Prostate gland (tissue), 2 donors: Measurements from ENCODE around the gene PCA3. TPM values are rescaled to one million over a fixed set of nuclear protein-coding genes. Genes with fewer than 3 reads are reported as not detected.

Experiments
- DNase-seq: peaks from one replicate; pipeline ENCODE4 v3.0.0-alpha.2; 2019; ENCODE audit warnings: low spot score
- H3K27ac ChIP-seq, 2 donors: fragments of 200-600 bp; sonication (generic); 2 replicates each; pipeline ENCODE4 v1.5.1; 2017 to 2019
- H3K27me3 ChIP-seq: fragments of 200-600 bp; sonication (generic); replicated peaks from 2 replicates; pipeline ENCODE4 v1.5.1; 2019; ENCODE audit not compliant: insufficient read depth
- H3K36me3 ChIP-seq, 2 donors: fragments of 200-600 bp; sonication (generic); 1 replicate in 1 of 2; 2 replicates in 1 of 2; pipeline versions ENCODE4 v1.5.1 to v1.8.1; 2017 to 2019
- H3K4me1 ChIP-seq: fragments of 200-600 bp; sonication (generic); replicated peaks from 2 replicates; pipeline ENCODE4 v1.5.1; 2019
- H3K4me3 ChIP-seq, 2 donors: fragments of 200-600 bp; sonication (generic); 2 replicates each; pipeline ENCODE4 v1.5.1; 2017 to 2019
- H3K9me3 ChIP-seq: fragments of 200-600 bp; sonication (generic); 2 replicates; pipeline ENCODE4 v1.5.1; 2017
- POLR2A ChIP-seq: fragments of 450-650 bp; IDR thresholded peaks from one replicate; pipeline ENCODE4 v1.6.1; 2016; ENCODE audit warnings: antibody characterized with exemption, mild to moderate bottlenecking
- POLR2AphosphoS5 ChIP-seq: sonication (generic); formaldehyde crosslinking; IDR thresholded peaks from one replicate; pipeline ENCODE4 v1.6.1; 2017; ENCODE audit warnings: antibody characterized with exemption
- WGBS: methylation state at CpG from one replicate; pipeline ENCODE4 v1.1.5; 2018; 5-methylcytosine and 5-hydroxymethylcytosine counted together
- intact Hi-C: fragments of 100-400 bp; cut with DNase I; formaldehyde crosslinking; loops from one replicate; pipeline ENCODE4 v1.14.2; 2022
- total RNA-seq, 2 donors: library from RNA; depleted of rRNA; stranded (reverse); fragments of >200 nt; gene quantifications; one replicate each; pipeline ENCODE4 v1.1.0, GENCODE V29; 2016
- TF ChIP-seq, protein P1 (sequence below), 4 experiments: fragments of 200-600 bp in 2 of 4; fragments of 450-650 bp in 2 of 4; sonication (generic) in 2 of 4; IDR thresholded peaks; 1 replicate in 3 of 4; 2 replicates in 1 of 4; pipeline ENCODE4 v1.5.1; 2016 to 2019; ENCODE audit warnings: antibody characterized with exemption in 4 of 4, mild to moderate bottlenecking in 2 of 4, moderate library complexity in 2 of 4

Gene PCA3
- total RNA-seq, 2 donors from 2014 or later = 0.14 TPM; not detected in 1

DNA sequence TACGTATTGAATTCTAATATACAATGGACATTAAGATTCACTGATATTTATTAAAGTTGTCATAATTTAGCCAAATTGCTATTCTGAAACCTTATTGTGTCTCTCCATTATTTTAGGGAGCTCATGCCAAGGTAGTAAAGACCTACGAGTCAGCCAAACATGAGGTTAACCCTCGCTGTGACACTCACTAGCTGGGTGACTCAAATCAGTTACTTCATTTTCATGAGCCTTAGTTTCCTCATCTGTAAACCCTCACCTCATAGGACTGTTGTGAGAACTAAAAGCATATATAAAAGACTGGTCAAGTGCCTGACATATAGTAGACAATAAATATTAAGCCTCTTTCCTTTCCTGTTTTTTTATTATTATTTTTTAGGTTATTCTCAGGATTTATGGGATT is 44.0 kb upstream of the PCA3 start:
- H3K4me1 ChIP-seq = no peaks in the 10 kb centered on the region
- H3K36me3 ChIP-seq = no peaks in the 10 kb centered on the region
- H3K27me3 ChIP-seq = no peaks in the 10 kb centered on the region
- WGBS = 54% methylated on average over 3 of the region's 3 CpGs
- no peak overlapping the region for H3K27ac ChIP-seq
- intact Hi-C loops = no loop called here
- TF ChIP-seq POLR2A (no peak), POLR2AphosphoS5 (no peak)
- TF ChIP-seq, protein P1, sequence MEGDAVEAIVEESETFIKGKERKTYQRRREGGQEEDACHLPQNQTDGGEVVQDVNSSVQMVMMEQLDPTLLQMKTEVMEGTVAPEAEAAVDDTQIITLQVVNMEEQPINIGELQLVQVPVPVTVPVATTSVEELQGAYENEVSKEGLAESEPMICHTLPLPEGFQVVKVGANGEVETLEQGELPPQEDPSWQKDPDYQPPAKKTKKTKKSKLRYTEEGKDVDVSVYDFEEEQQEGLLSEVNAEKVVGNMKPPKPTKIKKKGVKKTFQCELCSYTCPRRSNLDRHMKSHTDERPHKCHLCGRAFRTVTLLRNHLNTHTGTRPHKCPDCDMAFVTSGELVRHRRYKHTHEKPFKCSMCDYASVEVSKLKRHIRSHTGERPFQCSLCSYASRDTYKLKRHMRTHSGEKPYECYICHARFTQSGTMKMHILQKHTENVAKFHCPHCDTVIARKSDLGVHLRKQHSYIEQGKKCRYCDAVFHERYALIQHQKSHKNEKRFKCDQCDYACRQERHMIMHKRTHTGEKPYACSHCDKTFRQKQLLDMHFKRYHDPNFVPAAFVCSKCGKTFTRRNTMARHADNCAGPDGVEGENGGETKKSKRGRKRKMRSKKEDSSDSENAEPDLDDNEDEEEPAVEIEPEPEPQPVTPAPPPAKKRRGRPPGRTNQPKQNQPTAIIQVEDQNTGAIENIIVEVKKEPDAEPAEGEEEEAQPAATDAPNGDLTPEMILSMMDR (IDR thresholded peaks at IDR 0.05) = no peak
- no peaks in the 10 kb centered on the region for H3K9me3 ChIP-seq
- H3K4me3 ChIP-seq = no peak overlapping the region
- no peak for DNase-seq

DNA sequence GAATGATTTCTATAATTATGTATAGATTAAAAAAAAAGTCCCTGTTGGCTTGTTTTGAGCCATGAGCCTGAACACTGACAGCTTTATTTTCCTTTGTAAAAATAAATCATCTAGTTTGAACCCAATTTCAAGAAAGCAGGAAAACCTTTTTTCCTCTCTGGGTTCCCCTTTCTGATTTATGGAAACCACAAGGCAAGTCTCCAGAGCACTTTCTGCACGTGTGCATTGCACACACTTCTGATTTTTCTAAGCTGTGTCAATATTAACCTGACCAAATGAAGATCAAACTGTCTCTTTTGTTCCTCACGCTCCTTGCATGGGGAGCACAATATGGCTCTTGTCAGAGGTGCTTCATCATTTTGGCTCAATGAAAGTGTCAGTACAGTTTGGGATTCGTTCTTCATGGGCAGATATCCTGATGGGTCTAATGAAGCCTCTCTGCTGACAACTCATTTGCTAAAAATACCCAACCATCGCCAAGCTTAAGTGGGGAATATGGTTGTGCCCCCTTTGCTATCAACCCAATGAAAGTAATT is 39.2 kb upstream of the PCA3 start:
- TF ChIP-seq POLR2A (no peak), POLR2AphosphoS5 (no peak)
- TF ChIP-seq, protein P1 (IDR thresholded peaks at IDR 0.05) = no peak
- Histone ChIP-seq H3K9me3 (no peaks in the 10 kb centered on the region), H3K4me3 (no peak overlapping the region), H3K36me3 (no peaks in the 10 kb centered on the region), H3K27me3 (no peaks in the 10 kb centered on the region), H3K4me1 (no peaks in the 10 kb centered on the region), H3K27ac (no peak overlapping the region)
- intact Hi-C loops = no loop called here
- WGBS = 25% methylated on average over 4 of the region's 4 CpGs
- DNase-seq = no peak

DNA sequence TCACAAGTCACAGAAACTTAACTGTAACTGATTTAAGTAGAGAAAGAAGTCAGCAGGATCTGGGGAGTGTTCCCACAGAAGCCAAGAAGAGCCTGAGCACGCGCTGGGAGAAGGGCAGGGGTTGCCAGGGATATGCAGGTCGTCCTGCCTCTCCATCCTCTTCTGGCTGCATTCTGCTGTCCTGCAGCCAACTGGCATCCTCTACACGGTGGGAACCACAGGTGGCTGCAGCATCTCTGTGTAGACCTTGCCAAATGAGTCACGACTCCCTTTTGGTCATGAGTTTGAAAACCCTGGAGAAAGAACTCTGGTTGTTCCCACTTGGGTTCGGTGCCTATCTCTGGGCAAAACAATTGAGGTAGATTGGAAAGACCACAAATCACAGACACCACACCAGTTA is 38.4 kb upstream of the PCA3 start:
- DNase-seq = no peak
- Histone ChIP-seq H3K4me3 (no peak overlapping the region), H3K27ac (no peak overlapping the region), H3K4me1 (no peaks in the 10 kb centered on the region), H3K36me3 (no peaks in the 10 kb centered on the region), H3K9me3 (no peaks in the 10 kb centered on the region), H3K27me3 (no peaks in the 10 kb centered on the region)
- TF ChIP-seq POLR2AphosphoS5 (no peak), POLR2A (no peak)
- TF ChIP-seq, protein P1 (IDR thresholded peaks at IDR 0.05) = no peak
- WGBS = 30% methylated on average over 6 of the region's 6 CpGs
- intact Hi-C loops = no loop called here

DNA sequence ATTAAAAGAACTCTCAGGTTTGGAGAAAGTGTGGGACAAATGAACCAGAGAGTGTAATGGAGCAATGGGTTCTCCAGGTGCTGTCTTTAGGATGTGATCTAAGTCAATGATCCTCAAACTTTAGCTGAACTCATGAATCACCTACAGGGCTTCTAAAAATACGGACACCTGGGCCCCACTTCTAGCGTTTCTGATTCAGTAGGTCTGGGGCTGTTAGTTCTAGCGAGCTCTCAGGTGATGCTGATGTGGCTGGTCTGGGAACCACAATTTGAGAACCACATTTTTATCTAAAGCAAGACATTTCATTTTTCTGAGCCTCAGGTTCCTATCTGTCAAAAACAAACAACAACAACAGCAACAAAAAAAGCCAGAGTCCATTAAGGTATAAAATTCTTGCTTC is 35.1 kb upstream of the PCA3 start:
- Histone ChIP-seq H3K4me1 (no peaks in the 10 kb centered on the region), H3K36me3 (no peaks in the 10 kb centered on the region), H3K27ac (no peak overlapping the region), H3K4me3 (no peak overlapping the region), H3K9me3 (no peaks in the 10 kb centered on the region), H3K27me3 (no peaks in the 10 kb centered on the region)
- no peak for TF ChIP-seq POLR2A
- no peak for TF ChIP-seq POLR2AphosphoS5
- TF ChIP-seq, protein P1 (IDR thresholded peaks at IDR 0.05) = no peak
- intact Hi-C loops = no loop called here
- no peak for DNase-seq
- WGBS = 89% methylated on average over 3 of the region's 3 CpGs

DNA sequence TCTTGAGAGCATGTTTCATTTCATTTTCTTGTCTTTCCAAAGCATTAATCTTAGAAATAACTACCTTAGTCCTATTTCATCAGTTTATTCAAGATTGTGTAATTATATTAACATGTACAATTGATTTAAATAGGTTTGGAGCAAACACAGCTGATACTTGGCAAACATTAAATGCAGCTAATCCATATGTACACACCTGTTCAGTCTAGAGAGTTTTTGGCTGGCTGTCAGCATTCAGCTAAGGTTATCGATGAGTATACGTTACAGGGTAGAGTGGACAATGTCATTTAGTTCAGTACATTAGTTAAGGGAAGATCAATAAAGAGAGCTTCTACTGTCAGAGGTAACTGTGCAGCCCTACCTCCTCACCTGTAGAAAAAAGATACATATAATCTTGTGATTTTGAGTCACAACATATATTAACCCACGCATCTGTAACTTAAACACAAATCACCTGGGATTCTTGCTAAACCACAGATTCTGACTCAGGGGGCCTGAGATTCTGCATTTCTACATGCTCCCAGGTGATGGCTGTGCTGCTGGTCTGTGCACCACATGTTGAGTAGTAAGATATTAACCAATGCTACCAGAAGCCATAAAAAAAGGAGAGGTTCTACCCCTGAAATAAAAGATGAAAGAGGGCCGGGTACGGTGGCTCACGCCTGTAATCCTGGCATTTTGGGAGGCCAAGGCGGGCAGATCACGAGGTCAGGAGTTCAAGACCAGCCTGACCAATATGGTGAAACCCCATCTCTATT is 34.1 kb upstream of the PCA3 start:
- no peak overlapping the region for H3K27ac ChIP-seq
- WGBS = 67% methylated on average over 8 of the region's 8 CpGs

More for the DNA sequence above, 34.1 kb upstream of the PCA3 start:
- H3K4me3 ChIP-seq = no peak overlapping the region
- H3K36me3 ChIP-seq = no peaks in the 10 kb centered on the region
- intact Hi-C loops = no loop called here
- no peaks in the 10 kb centered on the region for H3K9me3 ChIP-seq
- TF ChIP-seq, protein P1 (IDR thresholded peaks at IDR 0.05) = no peak
- TF ChIP-seq POLR2AphosphoS5 = no peak
- TF ChIP-seq POLR2A = no peak
- H3K27me3 ChIP-seq = no peaks in the 10 kb centered on the region
- H3K4me1 ChIP-seq = no peaks in the 10 kb centered on the region
- DNase-seq = no peak
